Psoas muscle (tissue), 8 donors: ENCODE data around the gene APOLD1. TPM values are rescaled to one million over a fixed set of nuclear protein-coding genes. Genes with fewer than 3 reads are reported as not detected.

ENCODE experiments used
- ATAC-seq, 4 donors: fragments of 200-7000 bp; cut with Tn5 transposase; one replicate each; pipeline ENCODE4 v1.9.1; 2020; ENCODE audit warnings: moderate library complexity in 3 of 4, mild to moderate bottlenecking in 2 of 4
- DNase-seq, 2 donors: peaks; one replicate each; pipeline ENCODE4 v3.0.0-alpha.2; 2020
- H3K27ac ChIP-seq: fragments of 200-600 bp; one replicate; pipeline ENCODE4 v1.8.0; 2022
- H3K27me3 ChIP-seq, 3 donors: fragments of 200-600 bp in 1 of 3; one replicate each; pipeline versions ENCODE4 v1.6.1 to v1.8.0; 2013 to 2022; ENCODE audit warnings: low read length in 2 of 3, mild to moderate bottlenecking in 2 of 3, moderate library complexity in 1 of 3; ENCODE audit not compliant: insufficient read depth in 3 of 3
- H3K36me3 ChIP-seq, 2 donors: fragments of 200-600 bp in 1 of 2; one replicate each; pipeline versions ENCODE4 v1.6.1 to v1.8.0; 2013 to 2022; ENCODE audit warnings: low read depth in 1 of 2, mild to moderate bottlenecking in 1 of 2, moderate library complexity in 1 of 2; ENCODE audit not compliant: insufficient read depth in 1 of 2
- H3K4me1 ChIP-seq: fragments of 200-600 bp; one replicate; pipeline ENCODE4 v1.8.0; 2022
- H3K4me3 ChIP-seq: fragments of 200-600 bp; one replicate; pipeline ENCODE4 v1.8.0; 2022; ENCODE audit warnings: mild to moderate bottlenecking
- H3K9me3 ChIP-seq: fragments of 200-600 bp; one replicate; pipeline ENCODE4 v1.8.0; 2022
- WGBS, 3 donors: extraction: QIAGEN DNeasy Blood & Tissue Kit; methylation state at CpG; one replicate each; pipeline versions ENCODE4 v1.1.6 to v1.1.7; 2013; 5-methylcytosine and 5-hydroxymethylcytosine counted together
- intact Hi-C, 2 donors: fragments of 100-400 bp; cut with DNase I; formaldehyde crosslinking; loops; one replicate each; pipeline versions ENCODE4 v1.11.0 to v1.14.2; 2022
- polyA plus RNA-seq, 3 donors: library from polyadenylated mRNA; stranded (reverse); fragments of 200-250 nt; gene quantifications; one replicate each; pipeline ENCODE4 v1.2.3, GENCODE V29; 2013
- total RNA-seq, 4 donors: library from RNA; stranded (reverse); fragmentation: NEBNext Ultra II Directional in 2 of 4; extraction: Animal tissue kit (Norgen Biotek cat#: 25700) in 2 of 4; gene quantifications; one replicate each; pipeline versions ENCODE4 v1.2.1 to v1.2.4, GENCODE V29; 2021 to 2023
- TF ChIP-seq, protein P1 (sequence below): fragments of 200-600 bp; IDR thresholded peaks from one replicate; pipeline ENCODE4 v1.8.0; 2022; ENCODE audit warnings: antibody characterized with exemption
- donor health status: healthy with polysubstance abuse.
- donor health status: DM: no; HTN: no; CAD: no; lungs with moderate emphysema.
- donor health status: Bipolar disorder and iron deficiency.
- donor health status: healthy.
- donor health status: DM: yes; HTN: yes; CAD: no.
- donor health status: DM: no; HTN: no; CAD: no.
- donor health status: DM: no; HTN: no; CAD: no.
- donor health status: DM: yes; HTN: yes; CAD: no.

The APOLD1 gene
- total and polyA plus RNA-seq, 7 donors: 6.1 to 22.6 (median 17.0) TPM

- intact Hi-C loops: loop anchor here in 1 of 2 donors (10.0 kb wide), 1 partner anchor 192 kb away; no protein-coding TSS in a partner anchor
- DNase-seq: no peak
- TF ChIP-seq, protein P1, sequence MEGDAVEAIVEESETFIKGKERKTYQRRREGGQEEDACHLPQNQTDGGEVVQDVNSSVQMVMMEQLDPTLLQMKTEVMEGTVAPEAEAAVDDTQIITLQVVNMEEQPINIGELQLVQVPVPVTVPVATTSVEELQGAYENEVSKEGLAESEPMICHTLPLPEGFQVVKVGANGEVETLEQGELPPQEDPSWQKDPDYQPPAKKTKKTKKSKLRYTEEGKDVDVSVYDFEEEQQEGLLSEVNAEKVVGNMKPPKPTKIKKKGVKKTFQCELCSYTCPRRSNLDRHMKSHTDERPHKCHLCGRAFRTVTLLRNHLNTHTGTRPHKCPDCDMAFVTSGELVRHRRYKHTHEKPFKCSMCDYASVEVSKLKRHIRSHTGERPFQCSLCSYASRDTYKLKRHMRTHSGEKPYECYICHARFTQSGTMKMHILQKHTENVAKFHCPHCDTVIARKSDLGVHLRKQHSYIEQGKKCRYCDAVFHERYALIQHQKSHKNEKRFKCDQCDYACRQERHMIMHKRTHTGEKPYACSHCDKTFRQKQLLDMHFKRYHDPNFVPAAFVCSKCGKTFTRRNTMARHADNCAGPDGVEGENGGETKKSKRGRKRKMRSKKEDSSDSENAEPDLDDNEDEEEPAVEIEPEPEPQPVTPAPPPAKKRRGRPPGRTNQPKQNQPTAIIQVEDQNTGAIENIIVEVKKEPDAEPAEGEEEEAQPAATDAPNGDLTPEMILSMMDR: no peak
- no peak for ATAC-seq
- 34 to 49% (median 46%) methylated on average over 6 of the region's 6 CpGs for WGBS, 3 donors
- Histone ChIP-seq H3K36me3 (no peaks in the 10 kb centered on the region), H3K27ac (no peak overlapping the region), H3K27me3 (no peaks in the 10 kb centered on the region), H3K4me3 (peak overlapping the region; percentile 60), H3K9me3 (no peaks in the 10 kb centered on the region), H3K4me1 (peaks cover 20% of the 10 kb centered on the region)
These were observed 7.0 kb downstream of the APOLD1 start for GRCh38 chr12:12792421-12792820.

- TF ChIP-seq, protein P1: no peak
- 95 to 98% (median 95%) methylated on average over 2 of the region's 2 CpGs for WGBS, 3 donors
- no peak for DNase-seq
- intact Hi-C loops: loop anchor here in 1 of 2 donors (10.0 kb wide), 1 partner anchor 190 kb away; no protein-coding TSS in a partner anchor
- no peak for ATAC-seq
- no peaks in the 10 kb centered on the region for H3K9me3 ChIP-seq
- H3K27me3 ChIP-seq: no peaks in the 10 kb centered on the region
- H3K27ac ChIP-seq: no peak overlapping the region
- no peaks in the 10 kb centered on the region for H3K36me3 ChIP-seq
- no peak overlapping the region for H3K4me3 ChIP-seq
- H3K4me1 ChIP-seq: peaks cover 8% of the 10 kb centered on the region
These were observed 9.2 kb downstream of the APOLD1 start for GRCh38 chr12:12794686-12795085.

GRCh38 chr12:12796171-12796570 is 10.7 kb downstream of the APOLD1 start:
- TF ChIP-seq, protein P1: no peak
- peak in 1 of 4 donors; percentile 62 for ATAC-seq

GRCh38 chr12:12796928-12797793 is 11.7 kb downstream of the APOLD1 start:
- Histone ChIP-seq H3K27me3 (no peaks in the 10 kb centered on the region), H3K9me3 (no peaks in the 10 kb centered on the region), H3K36me3 (no peaks in the 10 kb centered on the region), H3K4me1 (peaks cover 4% of the 10 kb centered on the region), H3K4me3 (no peak overlapping the region), H3K27ac (no peak overlapping the region)
- DNase-seq (no peak), ATAC-seq (no peak)
- intact Hi-C loops: loop anchor here in 1 of 2 donors (10.0 kb wide), 1 partner anchor 188 kb away; no protein-coding TSS in a partner anchor
- 88 to 89% (median 89%) methylated on average over 9 of the region's 9 CpGs for whole genome bisulfite sequencing, 3 donors
- TF ChIP-seq, protein P1: no peak

More at GRCh38 chr12:12796171-12796570, 10.7 kb downstream of the APOLD1 start:
- H3K9me3 ChIP-seq: no peaks in the 10 kb centered on the region
- intact Hi-C loops: loop anchor here in 1 of 2 donors (10.0 kb wide), 1 partner anchor 189 kb away; no protein-coding TSS in a partner anchor
- H3K27me3 ChIP-seq: no peaks in the 10 kb centered on the region
- no peaks in the 10 kb centered on the region for H3K36me3 ChIP-seq
- no peak overlapping the region for H3K4me3 ChIP-seq
- 24 to 86% (median 42%) methylated on average over 3 of the region's 3 CpGs for WGBS, 3 donors
- no peak overlapping the region for H3K27ac ChIP-seq
- peaks cover 8% of the 10 kb centered on the region for H3K4me1 ChIP-seq
- no peak for DNase-seq
